ENCODE data around the gene TECPR2. TPM values are rescaled to one million over a fixed set of nuclear protein-coding genes. Genes with fewer than 3 reads are reported as not detected.
A peak's percentile ranks its signal among the peaks of the same experiment; 100 is the strongest.

The TECPR2 gene
- total and polyA plus RNA-seq, 10 of the 15 experiments (the other 5 are each of a cell fraction or from before 2014, with no cell fraction given) = 0.15 to 10.0 (median 3.0) TPM

DNA sequence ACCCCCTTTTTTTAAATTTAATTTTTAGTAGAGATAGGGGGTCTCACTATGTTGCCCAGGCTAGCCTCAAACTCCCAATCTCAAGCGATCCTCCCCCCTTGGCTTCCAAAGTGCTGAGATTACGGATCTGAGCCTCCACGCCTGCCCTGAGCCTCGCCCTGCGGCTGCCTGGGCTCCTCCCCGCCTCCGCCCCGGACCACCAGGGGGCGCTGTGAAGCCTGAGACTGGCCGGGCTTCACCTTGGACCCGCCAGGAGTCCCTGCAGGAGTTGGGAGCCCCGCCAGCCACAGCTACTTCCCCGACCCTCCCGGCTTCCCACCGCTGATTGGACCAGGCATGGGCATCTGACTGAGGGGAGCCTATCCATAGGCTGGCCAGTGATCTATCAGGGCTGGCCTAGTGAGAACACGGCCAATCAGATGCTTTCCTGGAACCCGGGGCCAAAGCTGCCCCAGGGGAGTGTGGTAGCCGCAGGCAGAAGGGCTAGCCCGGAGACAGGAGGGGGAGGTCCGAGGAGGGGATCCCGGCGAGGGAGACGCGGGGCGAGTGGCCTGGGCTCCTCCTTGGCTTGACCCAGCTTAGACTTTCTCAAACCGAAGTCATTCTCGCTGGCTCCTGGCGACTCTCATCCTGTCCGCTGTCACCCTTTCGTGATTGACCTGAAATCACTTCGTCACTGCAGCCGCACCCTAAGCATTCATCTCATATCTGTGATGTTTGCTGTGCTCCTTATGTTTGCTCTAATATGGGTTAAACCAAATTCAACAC, 161.9 kb downstream of the TECPR2 start (continued):
- TF ChIP-seq, protein P1, sequence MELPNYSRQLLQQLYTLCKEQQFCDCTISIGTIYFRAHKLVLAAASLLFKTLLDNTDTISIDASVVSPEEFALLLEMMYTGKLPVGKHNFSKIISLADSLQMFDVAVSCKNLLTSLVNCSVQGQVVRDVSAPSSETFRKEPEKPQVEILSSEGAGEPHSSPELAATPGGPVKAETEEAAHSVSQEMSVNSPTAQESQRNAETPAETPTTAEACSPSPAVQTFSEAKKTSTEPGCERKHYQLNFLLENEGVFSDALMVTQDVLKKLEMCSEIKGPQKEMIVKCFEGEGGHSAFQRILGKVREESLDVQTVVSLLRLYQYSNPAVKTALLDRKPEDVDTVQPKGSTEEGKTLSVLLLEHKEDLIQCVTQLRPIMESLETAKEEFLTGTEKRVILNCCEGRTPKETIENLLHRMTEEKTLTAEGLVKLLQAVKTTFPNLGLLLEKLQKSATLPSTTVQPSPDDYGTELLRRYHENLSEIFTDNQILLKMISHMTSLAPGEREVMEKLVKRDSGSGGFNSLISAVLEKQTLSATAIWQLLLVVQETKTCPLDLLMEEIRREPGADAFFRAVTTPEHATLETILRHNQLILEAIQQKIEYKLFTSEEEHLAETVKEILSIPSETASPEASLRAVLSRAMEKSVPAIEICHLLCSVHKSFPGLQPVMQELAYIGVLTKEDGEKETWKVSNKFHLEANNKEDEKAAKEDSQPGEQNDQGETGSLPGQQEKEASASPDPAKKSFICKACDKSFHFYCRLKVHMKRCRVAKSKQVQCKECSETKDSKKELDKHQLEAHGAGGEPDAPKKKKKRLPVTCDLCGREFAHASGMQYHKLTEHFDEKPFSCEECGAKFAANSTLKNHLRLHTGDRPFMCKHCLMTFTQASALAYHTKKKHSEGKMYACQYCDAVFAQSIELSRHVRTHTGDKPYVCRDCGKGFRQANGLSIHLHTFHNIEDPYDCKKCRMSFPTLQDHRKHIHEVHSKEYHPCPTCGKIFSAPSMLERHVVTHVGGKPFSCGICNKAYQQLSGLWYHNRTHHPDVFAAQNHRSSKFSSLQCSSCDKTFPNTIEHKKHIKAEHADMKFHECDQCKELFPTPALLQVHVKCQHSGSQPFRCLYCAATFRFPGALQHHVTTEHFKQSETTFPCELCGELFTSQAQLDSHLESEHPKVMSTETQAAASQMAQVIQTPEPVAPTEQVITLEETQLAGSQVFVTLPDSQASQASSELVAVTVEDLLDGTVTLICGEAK (IDR thresholded peaks at IDR 0.05; ENCODE audit: borderline replicate concordance) = no peak
- no peak for TF ChIP-seq BRCA1 (IDR thresholded peaks at IDR 0.05; ENCODE audit: low read depth, low read length)
- no peak for TF ChIP-seq STAT3 (IDR thresholded peaks at IDR 0.05; ENCODE audit: low read depth, low read length)
- no peak for TF ChIP-seq EP300 (IDR thresholded peaks at IDR 0.05; ENCODE audit: borderline replicate concordance in 1 of 2, control insufficient read depth in 1 of 2, low read depth in 2 of 2, low read length in 2 of 2)
- peak; percentile 83 for TF ChIP-seq POLR2A (IDR thresholded peaks at IDR 0.05; ENCODE audit: low read depth, low read length)
- peak; percentile 33; the same call in 1 of the 2 replicates for TF ChIP-seq NFYA (IDR thresholded peaks at IDR 0.05; ENCODE audit: borderline replicate concordance, low read depth, low read length)
- no peak for TF ChIP-seq JUNB (IDR thresholded peaks at IDR 0.05)
- no peak for TF ChIP-seq ZSCAN29 (IDR thresholded peaks at IDR 0.05)
- no peak for TF ChIP-seq HDAC2 (IDR thresholded peaks at IDR 0.05)
- peak; percentile 93 for TF ChIP-seq NFYB (IDR thresholded peaks at IDR 0.05; ENCODE audit: insufficient read depth, low read depth, low read length)
- TF ChIP-seq, protein P2, sequence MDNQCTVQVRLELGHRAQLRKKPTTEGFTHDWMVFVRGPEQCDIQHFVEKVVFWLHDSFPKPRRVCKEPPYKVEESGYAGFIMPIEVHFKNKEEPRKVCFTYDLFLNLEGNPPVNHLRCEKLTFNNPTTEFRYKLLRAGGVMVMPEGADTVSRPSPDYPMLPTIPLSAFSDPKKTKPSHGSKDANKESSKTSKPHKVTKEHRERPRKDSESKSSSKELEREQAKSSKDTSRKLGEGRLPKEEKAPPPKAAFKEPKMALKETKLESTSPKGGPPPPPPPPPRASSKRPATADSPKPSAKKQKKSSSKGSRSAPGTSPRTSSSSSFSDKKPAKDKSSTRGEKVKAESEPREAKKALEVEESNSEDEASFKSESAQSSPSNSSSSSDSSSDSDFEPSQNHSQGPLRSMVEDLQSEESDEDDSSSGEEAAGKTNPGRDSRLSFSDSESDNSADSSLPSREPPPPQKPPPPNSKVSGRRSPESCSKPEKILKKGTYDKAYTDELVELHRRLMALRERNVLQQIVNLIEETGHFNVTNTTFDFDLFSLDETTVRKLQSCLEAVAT (IDR thresholded peaks at IDR 0.05) = no peak
- TF ChIP-seq RAD21 (IDR thresholded peaks at IDR 0.05; ENCODE audit: insufficient read depth, low read depth, low read length) = peak; percentile 81
- TF ChIP-seq, protein P3, sequence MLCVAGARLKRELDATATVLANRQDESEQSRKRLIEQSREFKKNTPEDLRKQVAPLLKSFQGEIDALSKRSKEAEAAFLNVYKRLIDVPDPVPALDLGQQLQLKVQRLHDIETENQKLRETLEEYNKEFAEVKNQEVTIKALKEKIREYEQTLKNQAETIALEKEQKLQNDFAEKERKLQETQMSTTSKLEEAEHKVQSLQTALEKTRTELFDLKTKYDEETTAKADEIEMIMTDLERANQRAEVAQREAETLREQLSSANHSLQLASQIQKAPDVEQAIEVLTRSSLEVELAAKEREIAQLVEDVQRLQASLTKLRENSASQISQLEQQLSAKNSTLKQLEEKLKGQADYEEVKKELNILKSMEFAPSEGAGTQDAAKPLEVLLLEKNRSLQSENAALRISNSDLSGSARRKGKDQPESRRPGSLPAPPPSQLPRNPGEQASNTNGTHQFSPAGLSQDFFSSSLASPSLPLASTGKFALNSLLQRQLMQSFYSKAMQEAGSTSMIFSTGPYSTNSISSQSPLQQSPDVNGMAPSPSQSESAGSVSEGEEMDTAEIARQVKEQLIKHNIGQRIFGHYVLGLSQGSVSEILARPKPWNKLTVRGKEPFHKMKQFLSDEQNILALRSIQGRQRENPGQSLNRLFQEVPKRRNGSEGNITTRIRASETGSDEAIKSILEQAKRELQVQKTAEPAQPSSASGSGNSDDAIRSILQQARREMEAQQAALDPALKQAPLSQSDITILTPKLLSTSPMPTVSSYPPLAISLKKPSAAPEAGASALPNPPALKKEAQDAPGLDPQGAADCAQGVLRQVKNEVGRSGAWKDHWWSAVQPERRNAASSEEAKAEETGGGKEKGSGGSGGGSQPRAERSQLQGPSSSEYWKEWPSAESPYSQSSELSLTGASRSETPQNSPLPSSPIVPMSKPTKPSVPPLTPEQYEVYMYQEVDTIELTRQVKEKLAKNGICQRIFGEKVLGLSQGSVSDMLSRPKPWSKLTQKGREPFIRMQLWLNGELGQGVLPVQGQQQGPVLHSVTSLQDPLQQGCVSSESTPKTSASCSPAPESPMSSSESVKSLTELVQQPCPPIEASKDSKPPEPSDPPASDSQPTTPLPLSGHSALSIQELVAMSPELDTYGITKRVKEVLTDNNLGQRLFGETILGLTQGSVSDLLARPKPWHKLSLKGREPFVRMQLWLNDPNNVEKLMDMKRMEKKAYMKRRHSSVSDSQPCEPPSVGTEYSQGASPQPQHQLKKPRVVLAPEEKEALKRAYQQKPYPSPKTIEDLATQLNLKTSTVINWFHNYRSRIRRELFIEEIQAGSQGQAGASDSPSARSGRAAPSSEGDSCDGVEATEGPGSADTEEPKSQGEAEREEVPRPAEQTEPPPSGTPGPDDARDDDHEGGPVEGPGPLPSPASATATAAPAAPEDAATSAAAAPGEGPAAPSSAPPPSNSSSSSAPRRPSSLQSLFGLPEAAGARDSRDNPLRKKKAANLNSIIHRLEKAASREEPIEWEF (IDR thresholded peaks at IDR 0.05; ENCODE audit: insufficient replicate concordance, low read depth, low read length) = no peak
- no peak for TF ChIP-seq HCFC1 (IDR thresholded peaks at IDR 0.05; ENCODE audit: low read length)
- TF ChIP-seq TAF1 (IDR thresholded peaks at IDR 0.05; ENCODE audit: borderline replicate concordance, low read depth, low read length) = peak; percentile 42; the same call in 1 of the 2 replicates
- no peak for TF ChIP-seq CBFB (IDR thresholded peaks at IDR 0.05; ENCODE audit: low read depth)
- no peak for TF ChIP-seq IRF4 (IDR thresholded peaks at IDR 0.05; ENCODE audit: low read depth, low read length)
- TF ChIP-seq NBN (IDR thresholded peaks at IDR 0.05) = peak; percentile 52; the same call in 1 of the 2 replicates
- no peak for TF ChIP-seq GABPA (IDR thresholded peaks at IDR 0.05; ENCODE audit: low read depth)
- no peak for TF ChIP-seq RCOR1 (conservative IDR thresholded peaks at IDR 0.05; ENCODE audit: low read depth, low read length)

All from GM12878 (cell line).